Stimulated activated memory B cell treated with anti-CD40 and anti-IgM and Interleukin-4, amounts not matched to agents 10 μg/mL and 1 μg/mL and 100 μg/mL, for 72 hours (primary cell): ENCODE measurements around the gene ITSN1.
"Not testable (repeated sequence)": the region's sequence is repeated elsewhere in the genome, so short reads cannot be mapped to it uniquely, and the experiment has no call there.

Experiments used
- ATAC-seq: fragments of 150-1000 bp; cut with Tn5 transposase; 2 replicates; pipeline ENCODE4 v1.10.0; 2021
- H3K27ac Mint-ChIP-seq: one replicate; pipeline ENCODE4 v1.8.0; 2022; ENCODE audit warnings: mild to moderate bottlenecking, mixed read lengths
- H3K27me3 Mint-ChIP-seq: one replicate; pipeline ENCODE4 v1.8.0; 2022; ENCODE audit warnings: mixed read lengths
- H3K36me3 Mint-ChIP-seq: one replicate; pipeline ENCODE4 v1.8.0; 2022; ENCODE audit warnings: mixed read lengths
- H3K4me1 Mint-ChIP-seq: one replicate; pipeline ENCODE4 v1.8.0; 2022; ENCODE audit warnings: mixed read lengths
- H3K4me3 Mint-ChIP-seq: one replicate; pipeline ENCODE4 v1.8.0; 2022; ENCODE audit warnings: mild to moderate bottlenecking, moderate library complexity, mixed read lengths
- H3K9me3 Mint-ChIP-seq: one replicate; pipeline ENCODE4 v1.8.0; 2022; ENCODE audit warnings: mixed read lengths

ITSN1 gene

GRCh38 chr21:33642027-33642895, at the start of gene ITSN1:
Gene ITSN1, plus strand, starts transcription at chr21:33642501. Its CDS starts 76,328 bp downstream, at chr21:33718829.
- peaks cover 5% of the 10 kb centered on the region for H3K36me3 Mint-ChIP-seq
- H3K27me3 Mint-ChIP-seq: peaks cover 15% of the 10 kb centered on the region
- H3K4me3 Mint-ChIP-seq: peak within 1 kb of the TSS; percentile 95
- H3K27ac Mint-ChIP-seq: peak within 1 kb of the TSS; percentile 91
- H3K9me3 Mint-ChIP-seq: no peaks in the 10 kb centered on the region
- ATAC-seq: peak; percentile 96
- peaks cover 22% of the 10 kb centered on the region for H3K4me1 Mint-ChIP-seq

GRCh38 chr21:33598051-33598450, 44.2 kb upstream of the ITSN1 start:
- H3K9me3 Mint-ChIP-seq: no peaks in the 10 kb centered on the region
- no peak overlapping the region for H3K27ac Mint-ChIP-seq
- ATAC-seq: no peak
- H3K4me1 Mint-ChIP-seq: no peaks in the 10 kb centered on the region
- peaks cover 30% of the 10 kb centered on the region for H3K36me3 Mint-ChIP-seq
- no peak overlapping the region for H3K4me3 Mint-ChIP-seq
- H3K27me3 Mint-ChIP-seq: no peaks in the 10 kb centered on the region

- Mint-ChIP-seq H3K4me3 (no peak overlapping the region), H3K27me3 (no peaks in the 10 kb centered on the region), H3K27ac (no peak overlapping the region), H3K36me3 (peaks cover 6% of the 10 kb centered on the region), H3K9me3 (no peaks in the 10 kb centered on the region), H3K4me1 (no peaks in the 10 kb centered on the region)
- ATAC-seq: no peak
These were observed 33.7 kb upstream of the ITSN1 start for GRCh38 chr21:33608559-33608958.

GRCh38 chr21:33611006-33611744, 31.1 kb upstream of the ITSN1 start:
- no peak overlapping the region for H3K4me3 Mint-ChIP-seq
- no peak for ATAC-seq

GRCh38 chr21:33617565-33617964, 24.7 kb upstream of the ITSN1 start:
- not testable (repeated sequence) for H3K4me1 Mint-ChIP-seq, H3K9me3 Mint-ChIP-seq, H3K27me3 Mint-ChIP-seq, H3K27ac Mint-ChIP-seq, H3K4me3 Mint-ChIP-seq, ATAC-seq
- peaks cover 48% of the 10 kb centered on the region for H3K36me3 Mint-ChIP-seq

More at GRCh38 chr21:33611006-33611744, 31.1 kb upstream of the ITSN1 start:
- no peaks in the 10 kb centered on the region for H3K4me1 Mint-ChIP-seq
- H3K36me3 Mint-ChIP-seq: peaks cover 13% of the 10 kb centered on the region
- no peaks in the 10 kb centered on the region for H3K9me3 Mint-ChIP-seq
- no peak overlapping the region for H3K27ac Mint-ChIP-seq
- H3K27me3 Mint-ChIP-seq: no peaks in the 10 kb centered on the region

- no peak for ATAC-seq
- H3K9me3 Mint-ChIP-seq: no peaks in the 10 kb centered on the region
- no peak overlapping the region for H3K4me3 Mint-ChIP-seq
- H3K36me3 Mint-ChIP-seq: peaks cover 46% of the 10 kb centered on the region
- no peaks in the 10 kb centered on the region for H3K4me1 Mint-ChIP-seq
- no peak overlapping the region for H3K27ac Mint-ChIP-seq
- H3K27me3 Mint-ChIP-seq: no peaks in the 10 kb centered on the region
These were observed 23.9 kb upstream of the ITSN1 start for GRCh38 chr21:33618407-33618806.

GRCh38 chr21:33619726-33620125, 22.6 kb upstream of the ITSN1 start:
- no peaks in the 10 kb centered on the region for H3K9me3 Mint-ChIP-seq
- peaks cover 42% of the 10 kb centered on the region for H3K36me3 Mint-ChIP-seq

GRCh38 chr21:33622253-33622652, 20.0 kb upstream of the ITSN1 start:
- peaks cover 33% of the 10 kb centered on the region for H3K36me3 Mint-ChIP-seq
- no peak overlapping the region for H3K27ac Mint-ChIP-seq
- no peaks in the 10 kb centered on the region for H3K4me1 Mint-ChIP-seq
- no peaks in the 10 kb centered on the region for H3K9me3 Mint-ChIP-seq
- no peak for ATAC-seq
- no peak overlapping the region for H3K4me3 Mint-ChIP-seq
- H3K27me3 Mint-ChIP-seq: no peaks in the 10 kb centered on the region

More at GRCh38 chr21:33619726-33620125, 22.6 kb upstream of the ITSN1 start:
- Mint-ChIP-seq H3K27ac (no peak overlapping the region), H3K4me3 (no peak overlapping the region), H3K27me3 (no peaks in the 10 kb centered on the region), H3K4me1 (no peaks in the 10 kb centered on the region)
- no peak for ATAC-seq

GRCh38 chr21:33626151-33626550, 16.1 kb upstream of the ITSN1 start:
- not testable (repeated sequence) for H3K4me1 Mint-ChIP-seq, H3K4me3 Mint-ChIP-seq, H3K27me3 Mint-ChIP-seq, H3K27ac Mint-ChIP-seq, H3K9me3 Mint-ChIP-seq, ATAC-seq
- H3K36me3 Mint-ChIP-seq: peaks cover 24% of the 10 kb centered on the region

GRCh38 chr21:33634254-33634653, 8.0 kb upstream of the ITSN1 start:
- Mint-ChIP-seq H3K27ac (no peak overlapping the region), H3K4me1 (peaks cover 12% of the 10 kb centered on the region), H3K9me3 (no peaks in the 10 kb centered on the region), H3K27me3 (no peaks in the 10 kb centered on the region), H3K36me3 (peaks cover 26% of the 10 kb centered on the region), H3K4me3 (no peak overlapping the region)
- ATAC-seq: no peak

GRCh38 chr21:33640697-33641351, 1.5 kb upstream of the ITSN1 start:
- Mint-ChIP-seq H3K27ac (peak overlapping the region; percentile 91), H3K36me3 (peaks cover 12% of the 10 kb centered on the region), H3K4me3 (peak overlapping the region; percentile 95), H3K4me1 (peaks cover 29% of the 10 kb centered on the region), H3K27me3 (peaks cover 15% of the 10 kb centered on the region), H3K9me3 (no peaks in the 10 kb centered on the region)
- no peak for ATAC-seq

GRCh38 chr21:33641352-33642026, 812 bp upstream of the ITSN1 start, which contains the start of gene CRYZL1:
Gene CRYZL1, minus strand, starts transcription at chr21:33641741. Its CDS starts 10,190 bp downstream, at chr21:33631551.
- H3K36me3 Mint-ChIP-seq: peaks cover 12% of the 10 kb centered on the region
- peaks cover 15% of the 10 kb centered on the region for H3K27me3 Mint-ChIP-seq
- peaks cover 29% of the 10 kb centered on the region for H3K4me1 Mint-ChIP-seq
- H3K27ac Mint-ChIP-seq: peak within 1 kb of the TSS; percentile 91
- H3K4me3 Mint-ChIP-seq: peak within 1 kb of the TSS; percentile 95
- H3K9me3 Mint-ChIP-seq: no peaks in the 10 kb centered on the region
- peak; percentile 94 for ATAC-seq

- Mint-ChIP-seq H3K4me3 (peak overlapping the region; percentile 83), H3K27me3 (peaks cover 15% of the 10 kb centered on the region), H3K36me3 (no peaks in the 10 kb centered on the region), H3K27ac (no peak overlapping the region), H3K9me3 (no peaks in the 10 kb centered on the region), H3K4me1 (peaks cover 17% of the 10 kb centered on the region)
- ATAC-seq: no peak
These were observed 776 bp downstream of the ITSN1 start for GRCh38 chr21:33642896-33643657.

- H3K4me3 Mint-ChIP-seq: peak overlapping the region; percentile 83
- no peak for ATAC-seq
- peaks cover 17% of the 10 kb centered on the region for H3K4me1 Mint-ChIP-seq
- no peaks in the 10 kb centered on the region for H3K9me3 Mint-ChIP-seq
- no peaks in the 10 kb centered on the region for H3K36me3 Mint-ChIP-seq
- no peak overlapping the region for H3K27ac Mint-ChIP-seq
- peaks cover 20% of the 10 kb centered on the region for H3K27me3 Mint-ChIP-seq
These were observed 1.5 kb downstream of the ITSN1 start for GRCh38 chr21:33643658-33644311.
